Measurements from ENCODE around the gene MAGI2.
A peak's percentile ranks its signal among the peaks of the same experiment; 100 is the strongest.
"Not testable (repeated sequence)": the region's sequence is repeated elsewhere in the genome, so short reads cannot be mapped to it uniquely, and the experiment has no call there.

MAGI2 gene

DNA sequence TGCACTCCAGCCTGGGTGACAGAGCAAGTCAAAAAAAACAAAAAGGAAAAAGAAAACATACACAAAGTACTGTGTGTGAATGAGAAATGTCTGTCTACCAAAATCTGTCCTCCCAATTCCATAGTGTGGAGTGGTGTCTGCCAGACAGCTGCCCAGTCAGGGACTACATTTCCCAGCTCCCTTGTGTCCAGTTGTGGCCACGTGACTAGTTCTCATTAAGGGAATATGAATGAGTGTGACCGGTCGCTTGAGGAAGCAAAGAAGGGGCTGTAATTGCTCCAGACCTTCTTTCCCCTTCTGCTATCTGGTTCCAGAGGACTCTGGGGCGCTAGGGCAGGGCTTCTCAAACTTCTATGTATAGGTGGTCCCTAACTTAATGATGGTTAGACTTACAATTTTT is 1450.8 kb downstream of the MAGI2 start:
- DNase-seq (ENCODE audit: low read depth in 3 of 3), result no peak

DNA sequence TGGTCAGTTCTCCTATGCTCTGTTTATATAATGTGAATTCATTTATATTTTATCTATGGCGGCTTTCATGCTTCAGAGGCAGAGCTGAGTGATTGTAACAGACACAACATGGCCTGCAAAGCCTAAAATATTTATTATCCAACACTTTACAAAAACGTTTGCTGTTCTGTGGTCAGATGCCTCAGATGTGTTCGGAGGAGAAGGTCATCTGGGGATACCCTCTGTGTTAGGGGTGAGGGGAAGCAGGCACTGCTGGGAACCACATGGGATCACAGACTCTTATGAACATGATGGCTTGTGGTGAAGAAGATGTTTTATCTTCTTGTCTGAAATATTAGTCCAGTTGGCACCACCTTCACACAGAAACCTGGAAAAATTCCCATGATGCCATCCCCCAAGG is 1451.4 kb downstream of the MAGI2 start:
- no peak for DNase-seq (ENCODE audit: low read depth in 3 of 3)

DNA sequence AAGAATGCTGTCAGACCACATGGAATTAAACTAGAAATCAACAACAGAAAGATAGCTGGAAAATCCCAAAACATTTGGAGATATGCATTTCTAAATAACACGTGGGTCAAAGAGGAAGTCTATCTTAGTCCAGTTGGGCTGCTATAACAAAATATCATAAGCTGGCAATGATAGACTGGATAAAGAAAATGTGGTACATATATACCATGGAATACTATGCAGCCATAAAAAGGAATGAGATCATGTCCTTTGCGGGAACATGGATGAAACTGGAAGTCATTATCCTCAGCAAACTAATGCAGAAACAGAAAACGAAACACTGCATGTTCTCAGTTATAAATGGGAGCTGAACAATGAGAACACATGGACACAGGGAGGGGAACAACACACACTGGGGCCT is 1454.3 kb downstream of the MAGI2 start:
- DNase-seq (ENCODE audit: low read depth in 3 of 3), result not testable (repeated sequence)

DNA sequence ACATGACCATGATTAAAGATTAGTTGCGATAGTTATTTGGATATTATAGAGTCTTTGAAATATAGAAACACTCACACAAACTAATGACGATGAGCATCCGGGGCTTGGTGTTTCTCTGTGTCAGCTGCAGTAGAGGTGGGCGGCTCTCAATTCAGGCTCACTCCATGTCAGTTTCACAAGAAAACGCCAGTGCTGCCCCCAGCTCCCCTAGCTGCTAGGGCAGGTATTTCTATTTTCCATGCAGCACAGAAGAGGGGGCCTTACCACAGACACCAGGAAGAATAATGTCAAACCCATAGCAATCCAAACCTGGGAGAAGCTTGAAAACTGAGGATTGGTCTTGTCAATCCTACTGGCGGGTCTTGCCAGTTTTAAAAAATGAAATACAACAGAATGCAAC is 1457.8 kb downstream of the MAGI2 start:
- DNase-seq (ENCODE audit: low read depth in 3 of 3), result no peak

DNA sequence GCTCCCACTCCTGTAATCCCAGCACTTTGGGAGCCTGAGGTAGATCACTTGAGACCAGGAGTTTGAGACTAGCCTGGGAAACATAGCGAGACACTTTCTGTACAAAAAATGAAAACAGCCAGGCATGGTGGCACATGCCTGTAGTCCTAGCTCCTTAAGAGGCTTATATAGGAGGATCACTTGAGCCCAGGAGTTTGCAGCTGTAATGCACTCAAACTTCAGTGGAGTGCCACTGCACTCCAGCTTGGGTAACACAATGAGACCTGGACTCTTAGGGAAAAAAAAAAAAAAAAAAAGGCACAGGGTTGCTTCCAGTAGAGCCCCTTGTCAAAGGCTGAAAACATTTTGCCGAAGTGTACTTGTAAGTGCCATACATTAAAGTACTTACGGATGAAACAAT is 1459.6 kb downstream of the MAGI2 start:
- no peak for DNase-seq (ENCODE audit: low read depth in 3 of 3)

DNA sequence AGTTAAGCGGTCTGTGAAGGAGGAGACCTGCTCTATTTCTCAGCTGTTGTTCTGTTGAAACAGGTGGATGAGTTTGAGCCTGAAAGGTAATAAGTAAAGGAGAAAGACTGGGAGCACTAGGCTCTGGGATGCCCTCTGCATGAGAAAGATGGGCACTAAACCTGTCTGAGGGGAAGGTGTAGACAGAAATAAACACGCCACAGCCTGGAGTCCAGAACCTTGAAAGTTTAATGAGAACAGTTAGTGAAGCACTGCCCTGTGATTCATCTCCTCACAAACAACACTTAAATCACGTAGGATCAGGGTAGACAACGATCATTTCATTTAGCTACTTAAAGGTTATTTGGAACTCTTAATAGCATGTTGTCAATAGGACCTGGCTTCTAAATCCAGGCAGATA is 1461.8 kb downstream of the MAGI2 start:
- DNase-seq (ENCODE audit: low read depth in 3 of 3), result no peak

DNA sequence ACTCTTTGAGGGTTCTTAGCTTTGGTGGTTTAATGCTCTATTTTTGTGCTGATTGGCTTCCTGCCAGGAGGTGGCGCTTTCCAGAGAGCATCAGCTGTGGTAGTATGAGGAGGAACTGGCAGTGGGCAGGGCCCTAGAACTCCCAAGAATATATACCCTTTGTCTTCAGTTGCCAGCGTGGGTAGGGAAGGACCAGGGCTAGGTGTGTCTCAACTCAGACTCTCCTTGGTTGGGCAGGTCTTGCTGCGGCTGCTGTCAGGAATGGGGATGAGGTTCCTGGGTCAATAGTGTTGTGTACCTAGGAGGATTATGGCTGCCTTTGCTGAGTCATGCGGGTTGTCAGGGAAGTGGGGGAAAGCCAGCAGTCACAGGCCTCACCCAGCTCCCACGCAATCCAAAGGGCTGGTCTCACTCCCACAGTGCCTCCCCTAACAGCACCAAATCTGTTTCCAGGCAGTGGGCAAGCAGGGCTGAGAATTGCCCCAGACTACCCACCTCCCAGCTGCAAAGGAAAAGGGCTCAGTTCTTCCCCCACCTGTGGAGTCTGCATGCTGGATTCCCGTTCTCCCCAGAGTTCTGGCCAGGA is 1463.4 kb downstream of the MAGI2 start:
- peak in 1 of 3 experiments; percentile 15 for DNase-seq (ENCODE audit: low read depth in 3 of 3)

DNA sequence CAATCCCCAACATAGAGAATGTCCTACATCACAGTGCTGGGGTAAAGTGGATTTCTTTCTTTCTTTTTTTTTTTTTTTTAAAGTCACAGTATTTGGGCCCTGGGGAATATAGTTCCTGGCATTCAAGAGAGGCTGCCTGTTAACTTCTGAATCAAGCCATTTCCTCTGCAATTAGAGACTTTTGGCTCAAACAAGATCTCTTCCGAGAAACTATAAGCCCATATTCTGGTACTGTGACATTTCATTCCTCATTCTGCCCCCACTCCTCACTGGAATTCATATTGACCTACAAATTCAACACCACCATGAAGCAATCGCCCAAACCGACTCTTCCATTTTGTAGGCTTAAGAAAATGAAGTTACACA is 1467.5 kb downstream of the MAGI2 start:
- no peak for DNase-seq (ENCODE audit: low read depth in 3 of 3)

DNA sequence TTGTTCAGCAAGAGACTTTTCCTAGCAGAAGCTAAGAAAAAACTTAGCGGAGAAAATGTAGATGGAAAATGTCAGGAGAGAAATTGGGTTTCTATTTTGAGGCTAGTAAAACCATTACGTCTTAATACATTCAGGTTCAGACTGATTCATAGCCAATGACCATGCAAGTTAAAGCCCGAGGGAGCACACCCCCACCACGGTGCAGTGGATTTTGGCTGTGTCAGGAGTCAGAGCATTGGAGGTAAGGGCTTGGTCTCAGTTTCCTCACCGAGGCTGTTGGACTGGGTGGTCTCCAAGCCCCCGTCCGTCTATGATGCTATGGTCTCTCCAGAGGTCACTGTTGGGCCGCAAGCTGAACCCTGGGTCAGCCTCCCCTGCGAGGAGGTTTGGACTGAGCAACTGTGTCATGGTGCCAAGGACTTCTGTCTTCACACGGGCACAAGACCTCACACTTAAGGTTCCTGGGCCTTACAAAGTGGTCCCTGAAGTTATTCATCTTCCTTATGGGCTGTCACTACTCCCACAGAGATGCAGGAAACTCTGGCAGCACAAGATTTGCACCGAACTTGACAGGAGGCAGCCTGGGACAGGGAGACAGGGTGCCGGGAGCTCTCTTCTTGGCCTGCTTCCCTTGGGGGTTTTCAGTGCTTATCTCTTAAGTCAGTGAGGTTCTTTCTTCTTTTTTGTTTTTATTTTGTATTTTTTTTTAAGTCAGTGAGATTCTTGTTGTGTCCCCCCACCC is 1468.1 kb downstream of the MAGI2 start:
- no peak for DNase-seq (ENCODE audit: low read depth in 3 of 3)

DNA sequence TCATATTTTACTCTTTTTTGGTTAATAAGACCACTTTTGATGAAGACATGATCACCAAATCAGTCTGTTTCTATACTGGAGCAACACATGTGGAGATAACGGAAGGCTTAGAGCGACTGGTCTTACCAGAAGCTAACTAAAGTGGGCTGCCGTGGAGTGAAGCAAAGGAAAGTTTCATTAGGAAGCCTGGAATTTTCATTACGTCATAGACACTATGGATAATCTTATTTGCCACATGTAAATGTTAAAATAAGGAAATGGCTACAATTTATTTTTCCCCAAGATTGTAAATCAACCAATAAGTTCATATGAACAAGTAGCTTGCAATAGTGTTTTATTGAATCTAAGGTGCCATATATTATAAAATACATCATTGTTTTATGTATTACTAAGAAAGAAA is 1469.5 kb downstream of the MAGI2 start:
- no peak for DNase-seq (ENCODE audit: low read depth in 3 of 3)

DNA sequence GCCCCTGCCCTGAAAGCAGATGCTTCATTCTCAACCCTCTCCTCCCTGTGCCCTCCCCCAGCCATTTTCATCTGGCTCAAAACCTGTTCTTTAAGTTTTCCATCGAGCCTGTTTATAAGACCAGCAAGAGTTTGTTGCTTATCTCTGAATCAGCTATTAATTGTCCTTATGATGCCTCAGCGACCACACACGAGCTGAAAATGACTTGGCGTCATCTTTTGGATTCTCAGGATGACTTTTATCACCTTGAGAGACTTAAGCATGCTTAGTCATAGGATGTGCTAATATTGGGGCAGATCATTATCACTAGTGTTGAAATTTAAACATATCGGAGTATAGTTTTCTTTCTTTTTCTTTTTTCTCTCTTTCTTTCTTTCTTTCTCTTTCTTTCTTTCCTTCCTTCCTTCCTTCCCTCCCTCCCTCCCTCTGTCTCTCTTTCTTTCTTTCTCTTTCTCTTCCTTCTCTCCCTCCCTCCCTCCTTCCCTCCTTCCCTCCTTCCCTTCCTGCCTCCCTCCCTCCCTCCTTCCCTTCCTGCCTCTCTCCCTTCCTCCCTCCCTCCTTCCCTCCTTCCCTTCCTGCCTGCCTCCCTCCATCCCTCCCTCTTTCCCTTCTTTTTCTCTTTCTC is 1470.4 kb downstream of the MAGI2 start:
- peak in 2 of 3 experiments; percentile 4 to 12 for DNase-seq (ENCODE audit: low read depth in 3 of 3)

DNA sequence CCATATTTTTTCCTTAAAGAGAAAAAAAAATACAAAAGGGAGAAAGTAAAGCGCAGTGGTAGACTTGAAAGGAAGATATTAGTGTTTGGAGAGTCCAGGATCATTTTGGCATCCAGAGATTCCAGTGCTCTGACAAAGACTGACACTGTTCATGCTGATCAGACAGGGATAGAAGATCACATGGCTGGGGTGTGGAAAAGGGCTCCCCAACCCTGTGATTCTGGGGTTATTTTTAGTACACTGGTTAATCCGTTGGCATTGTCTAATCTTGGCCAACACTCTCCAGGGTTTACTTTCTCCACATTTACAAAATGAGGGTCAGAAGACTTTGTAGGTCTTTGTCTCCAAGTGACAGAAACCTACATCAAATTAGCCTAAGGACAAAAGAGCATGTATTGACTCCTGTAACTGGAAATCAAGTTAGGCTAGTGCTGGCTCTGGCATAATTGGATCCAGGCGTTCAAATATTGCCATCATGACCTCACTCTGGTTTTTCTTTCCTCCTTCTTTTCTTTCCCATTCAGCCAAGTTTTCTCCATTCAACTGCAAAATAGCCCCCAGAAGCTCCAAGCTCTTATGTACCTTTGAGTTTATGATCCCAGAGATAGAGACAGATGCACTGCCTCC is 1473.3 kb downstream of the MAGI2 start:
- no peak for DNase-seq (ENCODE audit: low read depth in 3 of 3)

DNA sequence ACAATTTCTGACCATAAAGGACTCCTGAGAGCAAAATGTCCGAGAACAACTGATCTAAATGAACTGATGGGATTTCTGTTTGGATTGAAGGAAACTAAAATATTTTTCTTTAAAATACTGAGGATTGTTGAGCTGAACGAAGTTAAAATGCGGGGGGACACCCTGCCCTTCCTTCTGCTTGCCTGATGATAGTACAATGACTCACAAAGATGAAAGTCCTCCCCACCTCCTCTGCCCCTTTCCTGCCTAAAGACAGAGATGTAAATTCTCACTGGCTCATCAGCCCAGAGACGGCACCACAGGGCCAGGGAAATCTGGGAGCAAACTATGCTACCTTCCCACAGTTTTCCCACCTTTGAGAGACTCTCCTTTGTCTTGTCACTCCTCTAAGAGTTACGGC is 1474.2 kb downstream of the MAGI2 start:
- no peak for DNase-seq (ENCODE audit: low read depth in 3 of 3)

DNA sequence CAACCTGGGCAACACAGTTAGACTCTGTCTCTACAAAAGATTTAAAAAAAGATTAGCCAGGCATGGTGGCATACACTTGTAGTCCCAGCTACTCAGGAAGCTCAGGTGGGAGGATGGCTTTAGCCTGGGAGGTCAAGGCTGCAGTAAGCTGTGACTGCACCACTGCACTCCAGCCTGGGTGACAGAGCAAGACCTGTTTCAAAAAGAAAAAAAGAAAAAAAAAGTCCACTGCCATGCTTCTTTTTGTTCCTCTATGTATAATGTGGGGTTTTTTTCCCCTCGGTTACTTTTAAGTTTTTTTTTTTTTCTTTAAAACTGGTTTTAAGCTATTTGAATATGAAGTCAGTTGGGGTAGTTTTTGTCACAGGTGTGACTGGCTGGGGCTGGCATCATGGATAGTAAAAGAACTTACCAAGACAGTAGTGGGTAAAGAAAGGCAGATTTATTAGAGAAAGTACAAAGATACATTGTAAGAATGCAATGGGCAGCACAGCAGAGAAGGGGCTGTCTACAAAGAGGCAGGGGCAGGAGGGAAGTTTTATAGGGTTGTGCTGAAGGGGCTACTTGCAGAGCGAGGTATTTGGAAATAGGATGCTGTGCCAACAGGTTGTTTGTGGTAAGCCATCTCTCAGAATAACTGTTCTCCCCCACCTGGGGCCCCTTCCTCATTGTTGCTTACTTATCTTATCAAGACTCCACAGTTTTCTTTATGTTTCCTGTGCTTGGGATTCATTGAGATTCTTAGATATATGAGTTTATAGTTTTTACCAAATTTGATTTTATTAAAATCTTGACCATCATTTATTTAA is 1477.6 kb downstream of the MAGI2 start:
- DNase-seq (ENCODE audit: low read depth in 3 of 3), result no peak

DNA sequence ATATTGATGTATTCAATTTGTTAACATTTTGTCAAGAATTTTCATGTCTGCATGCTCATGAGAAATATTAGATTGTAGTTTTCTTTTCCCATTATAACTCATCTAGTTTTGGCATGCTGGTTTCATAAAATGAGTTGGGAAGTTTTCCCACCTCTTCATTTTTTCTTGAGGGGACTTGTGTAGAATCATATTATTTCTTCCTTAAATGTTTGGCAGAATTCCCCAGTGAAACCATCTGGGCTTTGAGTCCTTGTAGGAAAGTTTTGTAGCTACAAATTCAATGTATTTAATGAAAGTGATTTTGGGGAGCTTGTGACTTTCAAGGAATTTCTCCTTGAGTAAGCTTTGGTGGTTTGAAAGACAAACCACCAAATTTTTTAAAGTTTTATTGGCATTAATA is 1481.7 kb downstream of the MAGI2 start:
- DNase-seq (ENCODE audit: low read depth in 3 of 3), result no peak

DNA sequence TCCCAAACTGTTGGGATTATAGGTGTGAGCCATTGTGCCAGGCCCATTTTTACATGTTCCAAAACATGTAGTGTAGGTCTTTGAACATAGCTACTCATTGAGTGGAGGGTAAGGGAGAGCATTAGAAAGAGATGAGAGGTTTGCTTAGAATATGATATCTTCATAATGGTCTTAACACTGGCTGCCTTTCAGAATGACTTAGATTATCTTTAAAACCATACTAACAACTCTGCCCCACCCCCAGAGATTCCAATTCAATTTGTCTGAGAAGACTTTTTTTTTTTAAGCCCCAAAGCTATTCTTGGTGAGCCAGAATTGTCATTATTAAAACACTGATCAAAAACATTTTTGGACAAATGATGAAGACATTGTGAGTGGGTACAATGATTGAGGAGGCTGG is 1486.0 kb downstream of the MAGI2 start:
- no peak for DNase-seq (ENCODE audit: low read depth in 3 of 3)
